HG03439 (cell line): ENCODE measurements around the gene H2BW2.
A peak's percentile ranks its signal among the peaks of the same experiment; 100 is the strongest.
"Not testable (repeated sequence)": the region's sequence is repeated elsewhere in the genome, so short reads cannot be mapped to it uniquely, and the experiment has no call there.

Source experiments
- ATAC-seq: cut with Tn5 transposase; IDR thresholded peaks from one replicate; pipeline ENCODE4 v1.9.1; 2021; ENCODE audit warnings: mild to moderate bottlenecking, moderate library complexity; ENCODE audit not compliant: unreplicated experiment

H2BW2 gene

DNA sequence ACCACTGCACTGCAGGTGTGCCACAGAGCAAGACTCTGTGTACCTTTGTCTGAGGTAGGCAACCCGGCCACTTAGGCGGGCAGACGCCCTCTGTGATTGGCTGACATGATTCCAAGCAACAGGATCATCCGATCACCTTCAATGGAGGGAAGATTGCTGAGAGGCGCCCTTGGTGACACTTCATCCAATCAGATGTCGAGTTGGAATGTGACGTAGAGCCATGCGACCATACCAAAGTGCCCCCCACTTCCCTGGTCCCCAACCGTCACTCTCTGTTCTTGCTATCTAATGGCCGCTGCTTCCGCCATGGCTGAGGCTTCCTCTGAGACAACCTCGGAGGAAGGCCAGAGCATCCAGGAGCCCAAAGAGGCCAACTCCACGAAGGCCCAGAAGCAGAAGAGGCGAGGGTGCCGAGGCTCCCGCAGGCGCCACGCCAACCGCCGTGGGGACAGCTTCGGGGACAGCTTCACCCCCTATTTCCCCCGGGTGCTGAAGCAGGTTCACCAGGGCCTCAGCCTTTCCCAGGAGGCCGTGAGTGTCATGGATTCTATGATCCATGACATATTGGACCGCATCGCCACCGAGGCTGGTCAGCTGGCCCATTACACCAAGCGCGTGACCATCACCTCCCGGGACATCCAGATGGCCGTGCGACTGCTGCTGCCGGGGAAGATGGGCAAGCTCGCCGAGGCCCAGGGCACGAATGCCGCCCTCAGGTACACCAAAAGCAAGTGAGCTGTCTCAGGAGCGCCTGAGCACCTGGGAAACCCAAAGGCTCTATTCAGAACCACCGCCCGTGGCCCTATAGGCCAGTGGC lies at the start of gene H2BW2:
Gene H2BW2, plus strand, starts transcription at position 268 of the 817 bp plus-strand sequence. Its CDS starts 39 bp downstream, at position 307.
- ATAC-seq = no peak

DNA sequence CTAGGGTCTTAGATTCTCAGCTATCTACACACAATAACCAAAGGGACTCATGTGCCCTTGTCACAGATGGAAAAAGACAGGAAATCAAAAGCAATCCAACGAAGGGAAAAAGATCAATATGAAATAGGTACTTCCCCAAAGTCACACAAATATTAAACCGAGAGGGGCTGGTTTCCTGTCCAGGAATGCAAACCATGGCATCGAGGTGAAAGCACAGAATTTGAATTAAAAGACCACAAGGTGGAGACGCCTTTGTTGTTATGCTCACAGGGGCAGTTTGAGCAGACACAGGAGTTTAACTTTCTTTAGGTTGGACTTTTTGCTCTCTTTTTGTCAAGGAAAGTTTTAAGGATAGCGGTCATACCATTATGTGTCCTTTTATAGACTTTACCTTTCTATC lies 40.5 kb upstream of the H2BW2 start:
- peak; percentile 51 for ATAC-seq

DNA sequence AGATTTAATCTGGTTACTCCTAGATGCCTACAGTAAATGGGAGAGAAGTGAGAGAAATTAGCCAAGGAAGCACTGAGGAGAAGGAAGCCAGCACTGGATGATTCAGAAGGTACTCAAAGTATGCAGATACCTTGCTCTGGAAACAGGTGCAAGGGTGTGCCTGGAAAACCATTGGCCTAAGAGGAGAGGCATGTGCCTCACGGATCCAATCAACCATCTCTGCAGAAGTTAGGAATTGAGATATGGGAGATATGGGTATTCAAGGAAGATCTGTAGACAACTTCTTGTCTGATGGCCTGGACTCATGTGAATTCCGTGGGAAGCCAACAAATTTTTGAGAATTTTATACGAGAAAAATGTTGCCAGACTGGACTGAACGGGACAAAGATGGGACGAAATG lies 30.9 kb upstream of the H2BW2 start:
- no peak for ATAC-seq

DNA sequence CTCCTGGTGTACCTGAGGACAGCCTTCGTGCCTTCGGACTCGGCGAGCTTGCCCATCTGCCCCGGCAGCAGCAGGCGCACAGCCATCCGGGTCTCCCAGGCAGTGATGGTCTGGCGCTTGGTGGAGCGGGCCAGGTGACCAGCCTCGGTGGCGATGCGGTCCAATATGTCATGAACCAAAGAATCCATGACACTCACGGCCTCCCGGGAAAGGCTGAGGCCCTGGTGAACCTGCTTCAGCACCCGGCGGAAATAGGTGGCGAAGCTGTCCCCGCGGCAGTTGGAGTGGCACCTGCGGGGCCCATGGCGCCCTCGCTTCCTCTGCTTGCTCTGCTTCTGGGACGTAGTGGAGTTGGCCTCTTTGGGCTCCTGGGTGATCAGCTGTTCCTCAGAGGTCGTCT lies 26.6 kb upstream of the H2BW2 start:
- no peak for ATAC-seq

DNA sequence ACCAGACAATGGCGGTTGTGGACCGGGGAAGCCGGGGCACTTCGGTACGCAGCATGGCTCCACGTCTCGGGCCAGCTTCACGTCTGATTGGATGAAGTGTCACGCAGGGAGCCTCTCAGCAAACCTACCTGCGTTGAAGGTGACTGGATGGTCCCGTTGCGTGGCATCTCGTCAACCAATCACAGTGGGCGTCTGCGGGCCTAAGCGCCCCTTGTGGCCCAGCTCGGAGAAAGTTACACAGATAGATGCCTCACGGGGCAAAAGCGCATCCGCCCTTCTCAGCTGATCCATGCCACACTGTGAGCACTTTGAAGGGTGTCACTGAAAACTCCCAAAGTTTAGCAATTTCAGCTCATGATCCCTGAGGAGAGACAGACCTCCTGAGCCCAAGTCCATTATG lies 26.1 kb upstream of the H2BW2 start, which contains the start of gene H2BW1:
Gene H2BW1, minus strand, starts transcription at position 103 of the 400 bp plus-strand sequence. CDS start 132 bp downstream, outside the sequence.
- no peak for ATAC-seq

DNA sequence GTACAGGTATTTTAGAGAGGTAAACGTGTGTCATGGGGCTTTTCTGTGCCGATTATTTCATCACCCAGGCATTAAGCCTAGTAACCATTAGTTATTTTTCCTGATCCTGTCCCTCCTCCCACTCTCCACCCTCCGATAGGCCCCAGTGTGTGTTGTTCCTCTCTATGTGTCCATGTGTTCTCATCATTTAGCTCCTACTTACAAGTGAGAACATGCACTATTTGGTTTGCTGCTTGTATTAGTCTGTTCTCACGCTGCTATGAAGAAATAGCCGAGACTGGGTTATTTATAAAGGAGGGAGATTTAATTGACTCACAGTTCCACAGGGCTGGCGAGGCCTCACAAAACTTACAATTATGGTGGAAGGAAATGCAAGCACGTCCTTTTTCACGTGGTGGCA lies 24.2 kb upstream of the H2BW2 start:
- ATAC-seq = not testable (repeated sequence)

DNA sequence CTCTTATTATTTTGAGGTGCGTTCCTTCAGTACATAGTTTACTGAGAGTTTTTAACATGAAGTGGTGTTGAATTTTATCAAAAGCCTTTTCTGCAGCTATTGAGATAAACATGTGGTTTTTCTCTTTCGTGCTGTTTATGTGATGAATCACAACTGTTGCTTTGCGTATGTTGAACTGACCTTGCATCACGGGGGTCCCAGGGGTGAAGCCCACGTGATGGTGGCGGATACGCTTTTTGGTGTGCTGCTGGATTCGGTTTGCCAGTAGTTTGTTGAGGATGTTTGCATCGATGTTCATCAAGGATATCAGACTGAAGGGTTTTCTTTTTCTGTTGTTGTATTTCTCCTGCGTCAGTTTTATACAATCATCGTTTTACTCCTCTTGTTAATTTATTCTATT lies 21.6 kb upstream of the H2BW2 start:
- ATAC-seq = no peak

DNA sequence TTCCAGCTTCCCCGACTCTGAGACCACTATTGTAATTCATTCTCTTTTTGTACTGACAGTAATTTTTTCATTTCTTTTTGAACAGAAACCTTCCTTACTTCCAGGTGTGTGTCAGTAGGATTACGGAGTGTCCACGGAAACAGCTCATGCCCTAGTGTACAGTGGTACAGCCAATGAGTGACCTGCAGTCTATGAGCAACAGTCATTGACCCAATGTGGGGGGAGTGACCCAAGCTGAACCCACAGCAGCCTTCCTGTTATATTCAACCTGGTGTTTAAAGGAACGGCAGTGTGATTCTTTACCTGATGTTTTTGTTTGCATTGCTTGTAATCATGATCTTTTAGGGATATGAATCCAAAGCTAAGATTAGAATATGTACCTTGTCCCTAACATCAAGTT lies 1.2 kb downstream of the H2BW2 start:
- ATAC-seq = no peak

DNA sequence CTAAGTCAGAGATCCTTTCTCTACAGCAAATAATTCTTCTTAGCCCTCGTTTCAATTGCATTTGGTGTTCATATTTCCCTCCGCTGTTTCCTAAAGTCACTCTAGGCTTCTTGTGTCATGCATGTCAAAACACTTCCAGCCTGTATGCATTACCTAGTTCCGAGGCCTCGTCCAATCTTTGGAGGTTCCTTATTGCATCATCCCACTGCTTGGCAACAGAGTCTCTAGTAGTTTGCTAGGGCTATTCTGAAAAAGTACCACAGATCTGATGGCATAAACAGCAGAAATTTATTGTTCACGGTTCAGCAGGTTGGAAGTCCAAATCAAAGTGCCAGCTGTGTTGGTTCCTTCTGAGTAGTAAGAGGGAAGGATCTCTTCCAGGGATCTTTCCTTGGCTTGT lies 5.9 kb downstream of the H2BW2 start:
- ATAC-seq = no peak

DNA sequence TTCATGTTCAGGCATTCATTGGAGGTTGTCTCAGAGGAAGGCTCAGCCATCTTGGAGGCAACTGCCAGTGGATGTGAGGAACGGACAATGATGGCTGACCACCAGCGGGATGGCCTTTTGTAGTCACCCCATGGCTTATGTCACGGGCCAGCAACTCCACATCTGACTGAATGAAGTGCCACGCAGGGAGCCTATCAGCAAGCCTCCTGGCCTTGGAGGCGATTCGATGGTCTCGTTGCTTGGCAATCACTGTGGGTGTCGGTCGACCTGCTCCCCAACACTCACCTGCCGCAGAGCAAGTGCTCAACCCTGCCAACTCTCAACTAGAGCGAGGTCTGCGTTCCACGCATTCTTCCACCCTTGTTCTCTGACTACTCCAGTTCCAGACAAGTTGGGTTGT lies 7.4 kb downstream of the H2BW2 start:
- ATAC-seq = no peak

DNA sequence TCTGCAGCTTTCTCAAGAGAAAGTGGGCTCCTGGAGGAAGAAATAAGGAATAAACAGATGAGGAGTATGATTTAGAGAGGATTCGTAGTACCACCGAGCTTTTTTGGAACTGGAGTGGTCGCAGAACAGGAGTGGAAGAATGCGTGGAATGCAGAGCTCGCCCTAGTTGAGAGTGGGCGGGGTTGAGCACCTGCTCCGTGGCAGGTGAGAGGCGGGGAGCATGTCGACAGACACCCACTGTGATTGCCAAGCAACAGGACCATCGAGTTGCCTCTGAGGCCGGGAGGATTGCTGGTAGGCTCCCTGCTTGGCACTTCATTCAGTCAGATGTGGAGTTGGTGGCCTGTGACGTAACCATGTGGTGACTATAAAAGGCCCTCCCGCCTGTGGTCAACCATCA lies 15.2 kb downstream of the H2BW2 start:
- ATAC-seq = not testable (repeated sequence)

DNA sequence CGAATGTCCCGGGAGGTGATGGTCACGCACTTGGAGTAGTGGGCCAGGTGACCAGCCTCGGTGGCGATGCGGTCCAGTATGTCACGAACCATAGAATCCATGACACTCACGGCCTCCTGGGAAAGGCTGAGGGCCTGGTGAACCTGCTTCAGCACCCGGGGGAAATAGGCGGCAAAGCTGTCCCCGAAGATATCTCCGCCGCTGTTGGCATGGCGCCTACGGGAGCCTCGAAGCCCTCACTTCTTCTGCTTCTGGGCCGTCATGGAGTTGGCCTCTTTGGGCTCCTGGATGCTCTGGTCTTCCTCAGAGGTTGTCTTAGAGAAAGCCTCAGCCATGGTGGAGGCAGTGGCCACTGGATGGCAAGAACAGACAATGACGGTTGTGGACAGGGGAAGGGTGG lies 22.9 kb downstream of the H2BW2 start:
- ATAC-seq = not testable (repeated sequence)

DNA sequence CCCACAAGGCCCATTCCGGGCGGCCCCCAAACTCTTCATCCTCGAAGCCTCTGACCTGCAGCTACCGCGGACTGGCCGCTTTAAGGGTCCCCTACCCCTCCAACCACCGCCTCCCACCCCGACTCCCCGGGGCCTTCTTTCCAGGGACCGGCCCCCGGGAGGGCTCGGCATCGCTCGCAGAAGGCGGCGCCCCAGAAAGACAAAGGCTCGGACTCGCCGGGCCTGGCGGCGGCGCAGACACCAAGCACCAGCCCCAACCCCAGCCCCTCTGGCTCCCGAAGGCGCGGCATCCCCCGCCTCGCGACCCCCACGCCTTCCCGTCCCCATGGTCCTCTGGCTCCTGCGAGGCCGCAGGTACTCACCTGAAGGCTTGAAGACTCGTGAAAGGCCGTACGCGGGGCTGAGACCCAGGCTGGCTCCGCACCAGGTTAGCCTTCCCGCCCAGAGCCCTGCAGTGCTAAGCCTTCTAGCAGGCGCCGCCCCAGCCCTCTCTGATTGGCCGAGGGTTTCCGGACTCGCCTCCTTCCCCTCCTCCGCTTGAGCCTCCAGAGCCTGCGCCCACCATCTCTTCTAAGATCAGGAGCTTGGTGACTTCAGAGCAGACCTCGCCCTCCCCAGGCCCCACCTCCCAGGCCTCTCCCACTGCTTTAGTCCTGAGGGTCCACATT lies 36.2 kb downstream of the H2BW2 start, which contains the start of gene TMSB15C:
Gene TMSB15C, minus strand, starts transcription at position 459 of the 668 bp plus-strand sequence.
- not testable (repeated sequence) for ATAC-seq

DNA sequence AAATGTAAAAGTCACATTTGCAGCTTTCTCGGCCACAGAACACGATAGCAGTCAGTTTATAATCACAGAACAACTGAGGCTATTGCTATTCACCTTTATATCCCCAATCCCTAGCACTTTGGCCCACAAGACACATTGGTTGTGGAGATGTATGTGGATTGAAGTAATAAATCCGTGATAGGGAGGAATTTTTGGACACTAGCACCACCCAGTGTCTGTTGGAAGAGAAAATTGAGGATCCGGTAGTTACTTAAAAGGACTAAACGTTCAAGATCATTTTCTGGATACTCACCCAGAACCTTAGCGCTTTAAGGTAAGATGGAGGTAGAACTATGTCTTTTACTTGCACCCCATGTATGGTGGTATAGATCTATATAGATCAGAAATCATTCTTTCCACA lies 38.1 kb downstream of the H2BW2 start:
- ATAC-seq = not testable (repeated sequence)

DNA sequence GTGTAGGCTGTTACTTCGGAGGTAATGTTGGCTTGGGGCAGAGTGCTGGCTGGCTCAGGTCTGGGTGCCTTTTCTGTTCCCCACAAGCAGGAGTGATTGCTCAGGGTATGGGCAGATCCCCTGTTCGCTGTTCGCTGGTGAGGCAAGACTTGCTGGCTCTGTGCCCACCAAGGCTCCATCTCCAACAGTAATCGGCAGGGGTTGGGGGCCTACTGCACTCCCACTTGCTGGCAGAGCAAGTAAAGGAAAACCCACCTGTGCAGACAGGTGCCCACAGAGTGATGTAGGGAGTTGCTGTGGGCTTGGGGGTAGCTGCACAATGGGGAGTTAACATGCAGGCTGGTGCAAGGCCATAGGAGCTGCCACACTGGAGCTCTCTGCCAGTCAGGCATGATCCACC lies 44.3 kb downstream of the H2BW2 start:
- ATAC-seq = no peak

DNA sequence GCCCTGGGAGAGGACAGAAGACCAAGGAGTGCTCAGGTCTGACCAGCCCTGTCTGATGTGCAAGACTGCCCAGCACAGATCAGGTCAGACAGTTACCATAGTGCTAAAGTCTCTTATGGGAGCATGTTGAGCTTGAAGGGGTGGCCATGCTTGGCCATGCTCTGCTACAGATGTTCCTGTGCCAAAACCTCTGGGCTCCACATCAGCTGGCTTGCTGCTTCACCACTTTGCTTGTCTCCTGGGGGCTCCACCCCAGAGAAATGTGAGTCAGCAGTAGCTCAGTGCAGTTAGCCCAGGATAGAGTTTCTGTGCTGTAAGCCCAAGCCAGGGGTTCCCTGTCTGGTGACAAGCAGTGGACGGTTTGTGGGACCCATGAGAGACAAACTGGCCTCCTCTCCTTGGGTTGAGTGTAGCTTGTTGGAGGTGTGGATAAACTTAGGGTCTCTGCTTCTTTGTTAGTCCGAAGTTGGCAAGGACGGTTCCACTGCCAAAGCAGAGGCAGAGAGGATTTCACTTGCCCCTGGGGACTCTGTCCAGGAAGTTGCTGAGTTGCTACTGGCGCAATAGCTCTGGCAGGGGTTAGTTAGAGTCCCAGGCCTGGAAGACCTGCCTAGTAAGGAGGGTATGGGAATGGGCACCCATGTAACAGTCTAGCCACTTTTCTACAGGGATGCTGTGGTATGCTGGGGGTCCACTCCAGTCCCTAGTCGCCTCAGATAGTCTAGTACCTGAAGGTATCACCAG lies 45.0 kb downstream of the H2BW2 start:
- no peak for ATAC-seq

DNA sequence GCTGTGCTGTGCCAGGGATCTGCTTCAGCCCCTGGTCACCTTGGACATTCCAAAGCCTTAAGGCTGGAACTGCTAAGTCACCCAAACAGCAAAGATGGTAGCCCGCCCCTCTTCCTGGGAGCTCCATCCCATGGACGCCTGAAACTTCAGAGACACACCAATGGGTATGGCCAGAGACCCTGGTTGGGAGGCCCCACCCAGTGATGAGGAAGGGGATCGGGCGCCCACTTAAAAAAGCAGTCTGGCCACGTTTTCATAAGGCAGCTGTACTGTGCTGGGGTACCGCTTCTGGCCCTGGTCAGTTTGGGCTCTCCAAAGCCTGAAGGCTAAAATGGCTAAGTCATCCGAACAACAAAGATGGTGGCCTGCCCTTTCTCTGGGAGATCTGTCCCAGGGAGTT lies 45.7 kb downstream of the H2BW2 start:
- ATAC-seq = no peak

DNA sequence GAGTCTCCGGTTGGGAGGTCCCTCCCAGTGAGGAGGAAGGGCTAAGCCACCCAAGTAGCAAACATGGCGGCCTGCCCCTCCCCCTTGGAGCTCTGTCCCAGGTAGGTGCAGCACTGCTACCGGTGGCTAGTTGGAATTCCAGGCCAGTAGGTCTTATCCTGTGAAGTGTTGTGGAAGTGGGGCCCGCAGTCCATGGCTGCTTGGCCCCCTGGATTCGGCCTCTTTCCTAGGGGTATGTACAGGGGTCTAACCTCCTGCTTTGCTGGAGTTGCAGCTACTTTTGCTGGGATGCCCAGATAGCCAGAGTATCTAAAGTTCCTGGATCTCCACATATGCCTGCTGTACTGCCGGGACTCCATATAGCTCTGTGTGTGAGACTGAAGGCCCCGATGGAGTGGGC lies 46.2 kb downstream of the H2BW2 start:
- no peak for ATAC-seq
